Stimulated activated memory B cell treated with anti-CD40 and anti-IgM and Interleukin-4, amounts not matched to agents 10 μg/mL and 1 μg/mL and 100 μg/mL, for 72 hours (primary cell): Measurements from ENCODE around the gene SMIM23.

Experiments used
- ATAC-seq: fragments of 150-1000 bp; cut with Tn5 transposase; 2 replicates; pipeline ENCODE4 v1.10.0; 2021
- H3K27ac Mint-ChIP-seq: one replicate; pipeline ENCODE4 v1.8.0; 2022; ENCODE audit warnings: mild to moderate bottlenecking, mixed read lengths
- H3K27me3 Mint-ChIP-seq: one replicate; pipeline ENCODE4 v1.8.0; 2022; ENCODE audit warnings: mixed read lengths
- H3K36me3 Mint-ChIP-seq: one replicate; pipeline ENCODE4 v1.8.0; 2022; ENCODE audit warnings: mixed read lengths
- H3K4me1 Mint-ChIP-seq: one replicate; pipeline ENCODE4 v1.8.0; 2022; ENCODE audit warnings: mixed read lengths
- H3K4me3 Mint-ChIP-seq: one replicate; pipeline ENCODE4 v1.8.0; 2022; ENCODE audit warnings: mild to moderate bottlenecking, moderate library complexity, mixed read lengths
- H3K9me3 Mint-ChIP-seq: one replicate; pipeline ENCODE4 v1.8.0; 2022; ENCODE audit warnings: mixed read lengths

The SMIM23 gene

DNA sequence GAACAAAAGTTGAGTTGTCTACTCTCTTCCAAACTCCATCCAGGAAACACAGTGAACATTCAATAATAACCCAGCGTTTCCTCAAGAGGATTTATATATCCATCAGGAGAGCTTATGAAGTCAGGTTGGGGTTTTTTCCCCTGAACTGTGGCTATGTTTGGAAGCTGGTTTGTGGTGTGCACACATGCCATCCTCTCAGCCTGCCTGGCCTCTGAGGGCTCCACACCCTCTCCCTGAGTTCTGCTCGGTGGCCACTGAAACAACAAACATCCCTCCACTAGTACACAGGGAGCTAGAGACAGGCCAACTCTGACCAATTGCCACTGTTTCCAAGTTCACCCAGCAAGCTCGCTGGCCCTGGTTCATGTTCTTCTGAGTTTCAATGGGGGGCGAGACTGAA is 35.7 kb downstream of the SMIM23 start:
- Mint-ChIP-seq H3K4me1 (no peaks in the 10 kb centered on the region), H3K27me3 (peaks cover 14% of the 10 kb centered on the region), H3K9me3 (no peaks in the 10 kb centered on the region), H3K4me3 (no peak overlapping the region), H3K36me3 (no peaks in the 10 kb centered on the region), H3K27ac (no peak overlapping the region)
- ATAC-seq, result no peak

DNA sequence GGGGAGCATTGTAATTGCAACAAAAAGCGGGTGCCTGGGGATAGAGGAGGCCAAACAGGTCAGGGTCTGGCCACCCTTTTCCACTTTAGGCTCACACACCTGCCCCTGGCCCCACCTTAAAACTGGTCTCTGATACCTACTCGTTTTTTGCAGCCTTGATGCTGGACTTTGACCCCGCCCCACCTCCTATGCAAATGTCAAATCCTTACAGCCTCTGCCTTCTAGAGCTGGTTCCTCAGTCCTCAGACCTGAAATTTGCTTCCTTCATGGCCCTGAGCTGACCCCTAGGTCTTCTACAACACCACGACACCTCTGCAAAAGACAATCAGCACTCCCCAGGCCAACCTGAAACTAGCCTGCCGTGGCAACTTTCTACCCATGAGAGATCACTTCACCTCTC is 37.7 kb downstream of the SMIM23 start:
- ATAC-seq, result no peak
- Mint-ChIP-seq H3K9me3 (no peaks in the 10 kb centered on the region), H3K36me3 (no peaks in the 10 kb centered on the region), H3K4me1 (no peaks in the 10 kb centered on the region), H3K27ac (no peak overlapping the region), H3K27me3 (no peaks in the 10 kb centered on the region), H3K4me3 (no peak overlapping the region)

DNA sequence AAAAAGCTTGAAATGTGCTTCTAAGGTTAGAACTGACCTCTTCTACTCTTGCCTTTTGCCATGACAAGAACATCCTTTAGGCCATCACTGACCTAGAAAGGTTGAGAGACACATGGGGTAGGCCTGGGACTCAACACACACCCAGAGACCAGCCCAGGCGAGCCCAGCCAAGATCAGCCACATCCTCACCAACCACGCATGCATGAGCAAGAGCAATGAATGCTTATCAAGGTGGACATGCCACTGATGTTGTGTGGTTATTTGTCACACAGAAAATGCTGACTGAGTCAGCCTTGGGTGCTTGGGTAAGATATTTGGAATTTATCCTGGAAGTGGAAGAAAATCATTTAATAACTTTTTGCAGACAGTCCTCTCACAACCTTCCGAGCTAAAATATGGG is 39.4 kb downstream of the SMIM23 start:
- H3K4me1 Mint-ChIP-seq, result no peaks in the 10 kb centered on the region
- H3K27ac Mint-ChIP-seq, result no peak overlapping the region
- H3K36me3 Mint-ChIP-seq, result no peaks in the 10 kb centered on the region
- no peak overlapping the region for H3K4me3 Mint-ChIP-seq
- no peaks in the 10 kb centered on the region for H3K27me3 Mint-ChIP-seq
- ATAC-seq, result no peak
- H3K9me3 Mint-ChIP-seq, result no peaks in the 10 kb centered on the region

- Mint-ChIP-seq H3K4me3 (no peak overlapping the region), H3K36me3 (no peaks in the 10 kb centered on the region), H3K27ac (no peak overlapping the region), H3K9me3 (peaks cover 3% of the 10 kb centered on the region), H3K4me1 (no peaks in the 10 kb centered on the region), H3K27me3 (no peaks in the 10 kb centered on the region)
- no peak for ATAC-seq
Measured at GRCh38 chr5:171826132-171826531, 40.5 kb downstream of the SMIM23 start.

GRCh38 chr5:171827162-171827561 is 41.5 kb downstream of the SMIM23 start:
- H3K27me3 Mint-ChIP-seq, result no peaks in the 10 kb centered on the region
- H3K4me1 Mint-ChIP-seq, result no peaks in the 10 kb centered on the region
- no peak for ATAC-seq

DNA sequence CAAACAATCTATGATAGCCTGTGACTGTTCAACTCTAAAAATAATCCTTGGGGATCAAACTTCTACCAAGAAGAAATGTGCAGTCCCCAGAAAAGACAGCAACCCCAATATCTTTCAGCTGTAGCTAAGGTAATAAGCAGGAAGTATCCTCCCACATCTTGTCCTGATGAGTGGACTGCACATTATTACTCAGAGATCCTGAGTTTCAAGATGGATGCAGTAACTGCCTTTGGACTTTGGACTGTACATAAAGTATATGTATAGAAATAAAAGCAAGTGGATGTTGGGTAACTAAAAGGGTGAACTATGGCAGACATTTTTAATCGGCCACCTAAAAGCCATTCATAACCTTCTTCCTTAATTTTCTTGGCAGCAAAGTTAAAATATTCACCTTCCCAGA is 45.1 kb downstream of the SMIM23 start:
- no peak overlapping the region for H3K27ac Mint-ChIP-seq
- ATAC-seq, result no peak
- no peaks in the 10 kb centered on the region for H3K27me3 Mint-ChIP-seq
- no peaks in the 10 kb centered on the region for H3K4me1 Mint-ChIP-seq
- peaks cover 28% of the 10 kb centered on the region for H3K36me3 Mint-ChIP-seq
- peaks cover 14% of the 10 kb centered on the region for H3K9me3 Mint-ChIP-seq
- H3K4me3 Mint-ChIP-seq, result no peak overlapping the region

More at GRCh38 chr5:171827162-171827561, 41.5 kb downstream of the SMIM23 start:
- H3K9me3 Mint-ChIP-seq, result peaks cover 10% of the 10 kb centered on the region
- H3K36me3 Mint-ChIP-seq, result peaks cover 10% of the 10 kb centered on the region
- no peak overlapping the region for H3K4me3 Mint-ChIP-seq
- H3K27ac Mint-ChIP-seq, result no peak overlapping the region

- Mint-ChIP-seq H3K4me3 (no peak overlapping the region), H3K27ac (no peak overlapping the region), H3K4me1 (no peaks in the 10 kb centered on the region), H3K27me3 (no peaks in the 10 kb centered on the region), H3K9me3 (peaks cover 14% of the 10 kb centered on the region), H3K36me3 (peaks cover 35% of the 10 kb centered on the region)
- no peak for ATAC-seq
Measured at GRCh38 chr5:171832775-171833174, 47.2 kb downstream of the SMIM23 start.

DNA sequence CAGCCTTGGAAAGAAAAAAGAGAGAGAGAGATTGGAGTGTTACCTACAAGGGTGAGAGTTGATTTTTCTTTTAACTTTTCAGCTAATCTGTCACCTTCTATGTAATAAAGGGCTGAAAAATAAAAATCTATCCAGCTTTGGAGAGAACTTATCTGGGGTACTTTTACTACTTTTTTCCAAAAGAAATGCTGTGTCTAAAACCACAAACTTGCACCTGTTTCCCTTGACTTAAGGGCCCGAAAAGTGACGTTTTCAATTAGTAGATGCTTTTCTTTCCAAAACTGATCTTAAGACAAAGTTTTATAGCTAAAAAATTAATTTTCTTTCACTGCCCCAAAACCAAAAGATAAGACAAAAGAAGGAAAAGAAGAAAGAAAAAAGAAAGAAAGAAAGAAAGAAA is 48.8 kb downstream of the SMIM23 start:
- Mint-ChIP-seq H3K27ac (no peak overlapping the region), H3K9me3 (peaks cover 14% of the 10 kb centered on the region)
- no peak for ATAC-seq

DNA sequence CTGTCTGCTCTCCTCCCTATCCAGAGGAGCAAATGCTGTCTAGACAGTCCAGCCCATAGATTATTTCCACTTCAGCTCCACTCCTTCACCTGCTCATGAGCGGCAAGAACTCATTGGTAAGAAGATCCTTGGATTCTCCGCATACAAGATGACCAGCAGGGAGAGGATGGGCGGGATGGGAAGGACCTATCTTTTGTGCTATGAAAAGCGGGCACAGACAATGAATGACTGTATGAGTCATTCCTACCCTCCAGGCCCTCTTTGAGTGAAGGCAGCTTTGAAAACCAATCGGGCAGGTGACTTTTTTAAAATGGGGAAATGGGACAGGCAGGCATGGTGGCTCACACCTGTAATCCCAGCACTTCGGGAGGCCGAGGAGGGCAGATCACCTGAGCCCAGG is 49.4 kb downstream of the SMIM23 start:
- no peaks in the 10 kb centered on the region for H3K27me3 Mint-ChIP-seq
- peaks cover 14% of the 10 kb centered on the region for H3K9me3 Mint-ChIP-seq
- no peak for ATAC-seq
- H3K36me3 Mint-ChIP-seq, result peaks cover 35% of the 10 kb centered on the region
- no peaks in the 10 kb centered on the region for H3K4me1 Mint-ChIP-seq
- H3K27ac Mint-ChIP-seq, result no peak overlapping the region
- H3K4me3 Mint-ChIP-seq, result no peak overlapping the region

More for the DNA sequence above, 48.8 kb downstream of the SMIM23 start:
- H3K4me3 Mint-ChIP-seq, result no peak overlapping the region
- H3K4me1 Mint-ChIP-seq, result no peaks in the 10 kb centered on the region
- peaks cover 35% of the 10 kb centered on the region for H3K36me3 Mint-ChIP-seq
- no peaks in the 10 kb centered on the region for H3K27me3 Mint-ChIP-seq

DNA sequence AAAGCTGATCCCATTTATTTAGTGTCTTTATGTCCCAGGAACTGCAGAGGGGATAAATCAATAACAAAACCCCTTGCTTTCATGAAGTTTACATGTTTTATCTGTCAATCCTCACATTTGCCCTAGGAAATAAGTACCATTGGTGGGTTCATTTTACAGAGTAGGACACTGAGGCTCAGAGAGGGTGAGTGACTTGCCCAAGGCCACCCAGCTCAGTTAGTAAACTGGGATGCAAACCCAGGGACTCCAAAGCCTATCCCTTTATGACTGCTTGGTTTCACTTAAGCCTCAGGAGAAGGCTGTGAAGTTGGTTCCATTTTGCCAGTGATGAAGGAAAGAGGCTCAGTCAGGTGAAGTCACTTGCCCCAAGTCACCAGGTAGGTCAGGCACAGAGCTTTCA is 51.9 kb downstream of the SMIM23 start:
- Mint-ChIP-seq H3K27ac (no peak overlapping the region), H3K9me3 (peaks cover 3% of the 10 kb centered on the region), H3K4me3 (no peak overlapping the region), H3K27me3 (no peaks in the 10 kb centered on the region), H3K4me1 (peaks cover 7% of the 10 kb centered on the region), H3K36me3 (peaks cover 46% of the 10 kb centered on the region)
- no peak for ATAC-seq

- peaks cover 7% of the 10 kb centered on the region for H3K4me1 Mint-ChIP-seq
- H3K27me3 Mint-ChIP-seq, result no peaks in the 10 kb centered on the region
- peaks cover 45% of the 10 kb centered on the region for H3K36me3 Mint-ChIP-seq
- ATAC-seq, result no peak
- no peak overlapping the region for H3K27ac Mint-ChIP-seq
- H3K4me3 Mint-ChIP-seq, result no peak overlapping the region
- peaks cover 3% of the 10 kb centered on the region for H3K9me3 Mint-ChIP-seq
Measured at GRCh38 chr5:171838066-171838465, 52.4 kb downstream of the SMIM23 start.

DNA sequence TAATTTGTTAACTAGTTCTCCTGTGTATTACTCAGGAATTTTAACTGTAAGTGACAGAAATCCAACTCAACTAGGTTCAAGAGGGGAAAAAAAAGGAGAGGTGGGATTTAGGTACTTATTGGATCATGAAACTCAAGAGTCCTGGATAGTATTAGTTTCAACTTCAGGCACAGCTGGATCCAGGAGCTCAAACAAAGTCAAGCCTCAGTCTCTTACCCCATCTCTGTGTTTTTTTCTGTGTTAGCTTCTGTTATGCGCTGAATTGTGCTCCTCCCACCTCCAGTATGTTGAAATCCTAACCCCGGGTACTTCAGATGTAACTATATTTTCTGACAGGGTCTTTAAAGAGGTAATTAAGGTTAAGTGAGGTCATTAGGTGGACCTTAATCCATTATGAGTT is 53.5 kb downstream of the SMIM23 start:
- no peak overlapping the region for H3K4me3 Mint-ChIP-seq
- H3K27ac Mint-ChIP-seq, result no peak overlapping the region
- peaks cover 7% of the 10 kb centered on the region for H3K4me1 Mint-ChIP-seq
- H3K36me3 Mint-ChIP-seq, result peaks cover 39% of the 10 kb centered on the region
- no peaks in the 10 kb centered on the region for H3K27me3 Mint-ChIP-seq
- no peak for ATAC-seq
- H3K9me3 Mint-ChIP-seq, result no peaks in the 10 kb centered on the region

GRCh38 chr5:171840066-171840465 is 54.4 kb downstream of the SMIM23 start:
- ATAC-seq, result no peak
- Mint-ChIP-seq H3K27me3 (no peaks in the 10 kb centered on the region), H3K4me1 (peaks cover 7% of the 10 kb centered on the region), H3K9me3 (no peaks in the 10 kb centered on the region), H3K4me3 (no peak overlapping the region), H3K27ac (no peak overlapping the region), H3K36me3 (peaks cover 39% of the 10 kb centered on the region)
